Measurements from ENCODE around the gene MYPOP.

MYPOP gene

GRCh38 chr19:45886427-45887199, 15.8 kb downstream of the MYPOP start:
- peaks cover 11% of the 10 kb centered on the region for H3K36me3 ChIP-seq (replicated peaks; ENCODE audit: low read depth, low read length)
- H3K4me2 ChIP-seq (ENCODE audit: low read length), result peak overlapping the region; percentile 83
- peak overlapping the region; percentile 79 for H3K27ac ChIP-seq (ENCODE audit: low read length)
- H3K79me2 ChIP-seq (ENCODE audit: low read length), result peaks cover 21% of the 10 kb centered on the region
- peak overlapping the region; percentile 86 for H2AFZ ChIP-seq (ENCODE audit: low read depth, low read length)
- no peaks in the 10 kb centered on the region for H3K27me3 ChIP-seq (ENCODE audit: low read depth, low read length)
- H4K20me1 ChIP-seq (ENCODE audit: insufficient read depth, low read length), result no peaks in the 10 kb centered on the region
- peak overlapping the region; percentile 85 for H3K9ac ChIP-seq (ENCODE audit: low read length)
- peaks cover 26% of the 10 kb centered on the region for H3K4me1 ChIP-seq (ENCODE audit: low read length)
- no peaks in the 10 kb centered on the region for H3K9me3 ChIP-seq (ENCODE audit: insufficient read depth, low read length)
- TF ChIP-seq EZH2phosphoT487 (IDR thresholded peaks at IDR 0.05; ENCODE audit: low read depth) (no peak), CTCF (IDR thresholded peaks at IDR 0.05; ENCODE audit: low read depth, low read length) (no peak)
- H3K4me3 ChIP-seq (ENCODE audit: low read length), result peak overlapping the region; percentile 83

GRCh38 chr19:45885556-45886426, 16.6 kb downstream of the MYPOP start, which contains the start of gene IRF2BP1:
Gene IRF2BP1 (minus strand): TSS chr19:45886141. CDS start chr19:45885774, 367 bp downstream.
- peaks cover 33% of the 10 kb centered on the region for H3K4me1 ChIP-seq (ENCODE audit: low read length)
- H3K4me3 ChIP-seq (ENCODE audit: low read length), result peak within 1 kb of the TSS; percentile 83
- H3K27ac ChIP-seq (ENCODE audit: low read length), result peak within 1 kb of the TSS; percentile 79
- H3K36me3 ChIP-seq (replicated peaks; ENCODE audit: low read depth, low read length), result peaks cover 11% of the 10 kb centered on the region
- H3K9me3 ChIP-seq (ENCODE audit: insufficient read depth, low read length), result no peaks in the 10 kb centered on the region
- H2AFZ ChIP-seq (ENCODE audit: low read depth, low read length), result peak within 1 kb of the TSS; percentile 86
- H3K79me2 ChIP-seq (ENCODE audit: low read length), result peaks cover 21% of the 10 kb centered on the region
- peak within 1 kb of the TSS; percentile 85 for H3K9ac ChIP-seq (ENCODE audit: low read length)
- no peaks in the 10 kb centered on the region for H3K27me3 ChIP-seq (ENCODE audit: low read depth, low read length)
- H3K4me2 ChIP-seq (ENCODE audit: low read length), result peak within 1 kb of the TSS; percentile 83
- no peaks in the 10 kb centered on the region for H4K20me1 ChIP-seq (ENCODE audit: insufficient read depth, low read length)
- no peak for TF ChIP-seq EZH2phosphoT487 (IDR thresholded peaks at IDR 0.05; ENCODE audit: low read depth)
- TF ChIP-seq CTCF (IDR thresholded peaks at IDR 0.05; ENCODE audit: low read depth, low read length), result no peak

- peaks cover 11% of the 10 kb centered on the region for H3K36me3 ChIP-seq (replicated peaks; ENCODE audit: low read depth, low read length)
- H3K4me2 ChIP-seq (ENCODE audit: low read length), result peak overlapping the region; percentile 83
- H3K27me3 ChIP-seq (ENCODE audit: low read depth, low read length), result no peaks in the 10 kb centered on the region
- TF ChIP-seq EZH2phosphoT487 (IDR thresholded peaks at IDR 0.05; ENCODE audit: low read depth) (no peak), CTCF (IDR thresholded peaks at IDR 0.05; ENCODE audit: low read depth, low read length) (no peak)
- H3K4me3 ChIP-seq (ENCODE audit: low read length), result peak overlapping the region; percentile 83
- H2AFZ ChIP-seq (ENCODE audit: low read depth, low read length), result no peak overlapping the region
- peaks cover 21% of the 10 kb centered on the region for H3K79me2 ChIP-seq (ENCODE audit: low read length)
- H3K9me3 ChIP-seq (ENCODE audit: insufficient read depth, low read length), result no peaks in the 10 kb centered on the region
- peaks cover 33% of the 10 kb centered on the region for H3K4me1 ChIP-seq (ENCODE audit: low read length)
- peak overlapping the region; percentile 85 for H3K9ac ChIP-seq (ENCODE audit: low read length)
- no peaks in the 10 kb centered on the region for H4K20me1 ChIP-seq (ENCODE audit: insufficient read depth, low read length)
- peak overlapping the region; percentile 79 for H3K27ac ChIP-seq (ENCODE audit: low read length)
These were observed 17.5 kb downstream of the MYPOP start for GRCh38 chr19:45884682-45885555.

Data from OCI-LY3 (cell line).